Measurements from ENCODE around the gene PAGR1.
"Not testable (repeated sequence)": the region's sequence is repeated elsewhere in the genome, so short reads cannot be mapped to it uniquely, and the experiment has no call there.

PAGR1 gene

GRCh38 chr16:29868396-29869009, 52.6 kb downstream of the PAGR1 start:
- DNase-seq (ENCODE audit: low read depth): no peak

GRCh38 chr16:29869067-29869466, 53.1 kb downstream of the PAGR1 start:
- not testable (repeated sequence) for DNase-seq (ENCODE audit: low read depth)
